GM19099 (cell line): ENCODE measurements around the gene IGF1R.

Experiments used
- POLR2A ChIP-seq: IDR thresholded peaks from 3 replicates; pipeline ENCODE4 v1.6.1; 2011; ENCODE audit warnings: low read depth; ENCODE audit not compliant: insufficient read length; ENCODE audit errors: extremely low read depth

IGF1R gene

GRCh38 chr15:98935736-98936135 lies 287.4 kb downstream of the IGF1R start:
- TF ChIP-seq POLR2A: no peak

- TF ChIP-seq POLR2A: no peak
Observed at GRCh38 chr15:98937413-98938104, 289.2 kb downstream of the IGF1R start.

- TF ChIP-seq POLR2A: no peak
Observed at GRCh38 chr15:98938105-98938417, 289.7 kb downstream of the IGF1R start.

GRCh38 chr15:98938799-98939198 lies 290.5 kb downstream of the IGF1R start:
- no peak for TF ChIP-seq POLR2A

- no peak for TF ChIP-seq POLR2A
Observed at GRCh38 chr15:98939311-98940080, 291.2 kb downstream of the IGF1R start.

GRCh38 chr15:98941595-98942255 lies 293.4 kb downstream of the IGF1R start:
- TF ChIP-seq POLR2A: no peak

- no peak for TF ChIP-seq POLR2A
Observed at GRCh38 chr15:98942431-98942830, 294.1 kb downstream of the IGF1R start.

GRCh38 chr15:98943051-98943508 lies 294.7 kb downstream of the IGF1R start:
- no peak for TF ChIP-seq POLR2A

- TF ChIP-seq POLR2A: no peak
Observed at GRCh38 chr15:98943601-98944151, 295.3 kb downstream of the IGF1R start.

GRCh38 chr15:98946301-98947255 lies 298.2 kb downstream of the IGF1R start:
- TF ChIP-seq POLR2A: no peak

- no peak for TF ChIP-seq POLR2A
Observed at GRCh38 chr15:98948456-98948855, 300.1 kb downstream of the IGF1R start.

GRCh38 chr15:98948941-98949340 lies 300.6 kb downstream of the IGF1R start:
- TF ChIP-seq POLR2A: no peak

- no peak for TF ChIP-seq POLR2A
Observed at GRCh38 chr15:98949624-98950023, 301.3 kb downstream of the IGF1R start.

GRCh38 chr15:98950248-98950647 lies 301.9 kb downstream of the IGF1R start:
- no peak for TF ChIP-seq POLR2A

GRCh38 chr15:98951004-98951403 lies 302.7 kb downstream of the IGF1R start:
- TF ChIP-seq POLR2A: no peak
